Fibroblast of gingiva (primary cell): Measurements from ENCODE around the gene RTN4.
A peak's percentile ranks its signal among the peaks of the same experiment; 100 is the strongest.
"Not testable (repeated sequence)": the region's sequence is repeated elsewhere in the genome, so short reads cannot be mapped to it uniquely, and the experiment has no call there.

Source experiments
- DNase-seq: peaks from one replicate; pipeline ENCODE4 v3.0.0-alpha.2; 2011; ENCODE audit warnings: low read depth

Gene RTN4

GRCh38 chr2:55063713-55064323 lies 13.6 kb upstream of the RTN4 start:
- DNase-seq, result no peak

- DNase-seq, result no peak
Measured at GRCh38 chr2:55063226-55063625, 13.0 kb upstream of the RTN4 start.

GRCh38 chr2:55062754-55063153 lies 12.5 kb upstream of the RTN4 start:
- DNase-seq, result no peak

- DNase-seq, result no peak
Measured at GRCh38 chr2:55061523-55062344, 11.5 kb upstream of the RTN4 start.

GRCh38 chr2:55059793-55060192 lies 9.5 kb upstream of the RTN4 start:
- no peak for DNase-seq

- no peak for DNase-seq
Measured at GRCh38 chr2:55057474-55057873, 7.2 kb upstream of the RTN4 start.

GRCh38 chr2:55056024-55056521 lies 5.8 kb upstream of the RTN4 start:
- DNase-seq, result peak; percentile 78

GRCh38 chr2:55054106-55054875 lies 4.0 kb upstream of the RTN4 start:
- no peak for DNase-seq

- DNase-seq, result not testable (repeated sequence)
Measured at GRCh38 chr2:55053225-55053624, 3.0 kb upstream of the RTN4 start.

GRCh38 chr2:55052129-55053061 lies 2.1 kb upstream of the RTN4 start:
- no peak for DNase-seq

GRCh38 chr2:55051026-55051866 lies 995 bp upstream of the RTN4 start:
- DNase-seq, result peak; percentile 98

- no peak for DNase-seq
Measured at GRCh38 chr2:55049821-55050099, 491 bp downstream of the RTN4 start.

GRCh38 chr2:55049043-55049820 lies 1.0 kb downstream of the RTN4 start:
- DNase-seq, result peak; percentile 73

GRCh38 chr2:55048508-55049042 lies 1.7 kb downstream of the RTN4 start:
- peak; percentile 38 for DNase-seq

- DNase-seq, result peak; percentile 41
Measured at GRCh38 chr2:55047677-55048299, 2.5 kb downstream of the RTN4 start.

- no peak for DNase-seq
Measured at GRCh38 chr2:55045780-55046179, 4.5 kb downstream of the RTN4 start.

- DNase-seq, result no peak
Measured at GRCh38 chr2:55043841-55044240, 6.4 kb downstream of the RTN4 start.

- no peak for DNase-seq
Measured at GRCh38 chr2:55038428-55038827, 11.8 kb downstream of the RTN4 start.

GRCh38 chr2:55035716-55036115 lies 14.5 kb downstream of the RTN4 start:
- no peak for DNase-seq
